ELR (cell line): Measurements from ENCODE around the gene LAMC3.

ENCODE experiments used
- DNase-seq: peaks from one replicate; pipeline ENCODE4 v3.0.0-alpha.2; 2015; ENCODE audit warnings: low read depth

Gene LAMC3

GRCh38 chr9:131080589-131080988 is 71.6 kb downstream of the LAMC3 start:
- no peak for DNase-seq

GRCh38 chr9:131081868-131082267 is 72.9 kb downstream of the LAMC3 start:
- DNase-seq: no peak

- DNase-seq: no peak
Measured at GRCh38 chr9:131082774-131083512, 74.0 kb downstream of the LAMC3 start.

GRCh38 chr9:131084661-131085369 is 75.8 kb downstream of the LAMC3 start:
- DNase-seq: no peak

- DNase-seq: no peak
Measured at GRCh38 chr9:131085370-131086122, 76.6 kb downstream of the LAMC3 start.

GRCh38 chr9:131087354-131087893 is 78.5 kb downstream of the LAMC3 start:
- no peak for DNase-seq

- DNase-seq: no peak
Measured at GRCh38 chr9:131090025-131090787, 81.2 kb downstream of the LAMC3 start.

GRCh38 chr9:131091352-131091992 is 82.5 kb downstream of the LAMC3 start:
- DNase-seq: no peak

GRCh38 chr9:131092030-131092429 is 83.1 kb downstream of the LAMC3 start:
- no peak for DNase-seq

- no peak for DNase-seq
Measured at GRCh38 chr9:131092548-131093440, 83.8 kb downstream of the LAMC3 start.

- DNase-seq: no peak
Measured at GRCh38 chr9:131094015-131094414, 85.0 kb downstream of the LAMC3 start.

- peak; percentile 59 for DNase-seq
Measured at GRCh38 chr9:131094622-131095021, 85.6 kb downstream of the LAMC3 start.

GRCh38 chr9:131095666-131096268 is 86.8 kb downstream of the LAMC3 start:
- no peak for DNase-seq

GRCh38 chr9:131096269-131097125 is 87.5 kb downstream of the LAMC3 start, which contains the start of gene AIF1L:
Gene AIF1L (plus strand): TSS chr9:131096531. CDS start chr9:131096630, 99 bp downstream.
- peak; percentile 32 for DNase-seq

GRCh38 chr9:131097126-131097947 is 88.4 kb downstream of the LAMC3 start:
- no peak for DNase-seq

- DNase-seq: no peak
Measured at GRCh38 chr9:131097948-131098278, 88.9 kb downstream of the LAMC3 start.

GRCh38 chr9:131098391-131099101 is 89.6 kb downstream of the LAMC3 start:
- DNase-seq: no peak
